Smooth muscle cell (in vitro differentiated cells): Measurements from ENCODE around the gene NEUROD2. TPM values are rescaled to one million over a fixed set of nuclear protein-coding genes. Genes with fewer than 3 reads are reported as not detected.

Experiments used
- DNase-seq: peaks from one replicate; lab custom pipeline; 2025; ENCODE audit not compliant: unreplicated experiment; lab: John Stamatoyannopoulos, UW
- H2AFZ ChIP-seq: fragments of 200-600 bp; sonication (generic); 2 replicates; pipeline ENCODE4 v1.6.0; 2016; ENCODE audit warnings: antibody characterized with exemption, low read depth, mild to moderate bottlenecking
- H3F3A ChIP-seq: fragments of 200-600 bp; sonication (generic); 2 replicates; pipeline ENCODE4 v1.6.0; 2017; ENCODE audit warnings: antibody characterized with exemption, low read depth
- H3K27ac ChIP-seq: fragments of 200-600 bp; sonication (generic); 2 replicates; pipeline ENCODE4 v1.5.1; 2016; ENCODE audit warnings: low read depth, mild to moderate bottlenecking
- H3K27me3 ChIP-seq: fragments of 200-600 bp; sonication (generic); 2 replicates; pipeline ENCODE4 v1.6.1; 2016; ENCODE audit warnings: low read depth, mild to moderate bottlenecking
- H3K36me3 ChIP-seq: fragments of 200-600 bp; sonication (generic); 2 replicates; pipeline ENCODE4 v1.5.1; 2016; ENCODE audit warnings: low read depth
- H3K4me1 ChIP-seq: fragments of 200-600 bp; sonication (generic); 2 replicates; pipeline ENCODE4 v1.5.1; 2016; ENCODE audit warnings: low read depth
- H3K4me2 ChIP-seq: fragments of 200-600 bp; sonication (generic); 2 replicates; pipeline ENCODE4 v1.6.0; 2016; ENCODE audit warnings: mild to moderate bottlenecking
- H3K4me3 ChIP-seq: fragments of 200-600 bp; sonication (generic); 2 replicates; pipeline ENCODE4 v1.5.1; 2016; ENCODE audit warnings: mild to moderate bottlenecking
- H3K79me2 ChIP-seq: fragments of 200-600 bp; sonication (generic); 2 replicates; pipeline ENCODE4 v1.6.0; 2016; ENCODE audit warnings: low read depth, mild to moderate bottlenecking
- H3K9ac ChIP-seq: fragments of 200-600 bp; sonication (generic); 2 replicates; pipeline ENCODE4 v1.6.0; 2016; ENCODE audit warnings: low read depth
- H3K9me3 ChIP-seq: fragments of 200-600 bp; sonication (generic); replicated peaks from 2 replicates; pipeline ENCODE4 v1.5.1; 2016; ENCODE audit warnings: low read depth
- H4K20me1 ChIP-seq: fragments of 200-600 bp; sonication (generic); 2 replicates; pipeline ENCODE4 v1.6.0; 2016; ENCODE audit warnings: low read depth
- CTCF ChIP-seq: fragments of 200-600 bp; sonication (generic); IDR thresholded peaks from 2 replicates; pipeline ENCODE4 v1.5.1; 2017; ENCODE audit warnings: borderline replicate concordance, mild to moderate bottlenecking, antibody characterized with exemption; ENCODE audit not compliant: insufficient read depth, poor library complexity, severe bottlenecking
- WGBS: methylation state at CpG from one replicate; pipeline ENCODE4 v1.1.7; 2016; ENCODE audit warnings: low lambda C conversion rate; 5-methylcytosine and 5-hydroxymethylcytosine counted together
- polyA plus RNA-seq: library from polyadenylated mRNA; unstranded; fragments of >200 nt; fragmentation: Nextera tagmentation; extraction: Ambion mirVana; gene quantifications from 2 replicates; pipeline ENCODE4 v1.2.1, GENCODE V29; 2016
- total RNA-seq: library from RNA; depleted of rRNA; stranded (reverse); fragments of >200 nt; gene quantifications from 2 replicates; pipeline ENCODE4 v1.2.3, GENCODE V29; 2014

NEUROD2 gene
- total and polyA plus RNA-seq, 2 experiments from 2014 or later: 0.19 TPM; not detected in 1

GRCh38 chr17:39582658-39583057 is 25.1 kb downstream of the NEUROD2 start:
- Histone ChIP-seq H4K20me1 (no peaks in the 10 kb centered on the region), H2AFZ (no peak overlapping the region), H3K9me3 (no peaks in the 10 kb centered on the region), H3F3A (no peaks in the 10 kb centered on the region), H3K36me3 (no peaks in the 10 kb centered on the region), H3K79me2 (no peaks in the 10 kb centered on the region), H3K4me1 (peaks cover 12% of the 10 kb centered on the region), H3K4me3 (no peak overlapping the region), H3K4me2 (no peak overlapping the region), H3K9ac (no peak overlapping the region), H3K27me3 (peaks cover 28% of the 10 kb centered on the region), H3K27ac (no peak overlapping the region)
- DNase-seq: no peak
- WGBS: 94% methylated on average over 2 of the region's 2 CpGs
- TF ChIP-seq CTCF: no peak

- H3F3A ChIP-seq: no peaks in the 10 kb centered on the region
Observed at GRCh38 chr17:39581759-39582085, 26.0 kb downstream of the NEUROD2 start.

GRCh38 chr17:39581071-39581758 is 26.5 kb downstream of the NEUROD2 start:
- no peaks in the 10 kb centered on the region for H3K79me2 ChIP-seq
- peaks cover 27% of the 10 kb centered on the region for H3K27me3 ChIP-seq
- no peak for TF ChIP-seq CTCF
- H3K27ac ChIP-seq: no peak overlapping the region
- no peaks in the 10 kb centered on the region for H3F3A ChIP-seq
- H3K36me3 ChIP-seq: no peaks in the 10 kb centered on the region
- no peak overlapping the region for H3K4me2 ChIP-seq
- H3K4me3 ChIP-seq: no peak overlapping the region
- H3K9ac ChIP-seq: no peak overlapping the region
- no peaks in the 10 kb centered on the region for H3K9me3 ChIP-seq
- WGBS: 89% methylated on average over 20 of the region's 20 CpGs
- peaks cover 12% of the 10 kb centered on the region for H3K4me1 ChIP-seq
- no peaks in the 10 kb centered on the region for H4K20me1 ChIP-seq
- DNase-seq: no peak
- no peak overlapping the region for H2AFZ ChIP-seq

More at GRCh38 chr17:39581759-39582085, 26.0 kb downstream of the NEUROD2 start:
- peaks cover 23% of the 10 kb centered on the region for H3K27me3 ChIP-seq
- no peak overlapping the region for H3K4me3 ChIP-seq
- no peaks in the 10 kb centered on the region for H3K36me3 ChIP-seq
- H3K4me1 ChIP-seq: peaks cover 12% of the 10 kb centered on the region
- no peak overlapping the region for H3K27ac ChIP-seq
- no peaks in the 10 kb centered on the region for H3K9me3 ChIP-seq
- H3K4me2 ChIP-seq: no peak overlapping the region
- H3K9ac ChIP-seq: no peak overlapping the region
- TF ChIP-seq CTCF: no peak
- 91% methylated on average over 4 of the region's 4 CpGs for WGBS
- no peak for DNase-seq
- H4K20me1 ChIP-seq: no peaks in the 10 kb centered on the region
- H3K79me2 ChIP-seq: no peaks in the 10 kb centered on the region
- H2AFZ ChIP-seq: no peak overlapping the region

GRCh38 chr17:39580082-39580468 is 27.6 kb downstream of the NEUROD2 start:
- no peaks in the 10 kb centered on the region for H3K36me3 ChIP-seq
- peaks cover 12% of the 10 kb centered on the region for H3K4me1 ChIP-seq
- H3K4me3 ChIP-seq: no peak overlapping the region
- 85% methylated on average over 7 of the region's 7 CpGs for WGBS
- no peaks in the 10 kb centered on the region for H3K9me3 ChIP-seq
- peaks cover 29% of the 10 kb centered on the region for H3K27me3 ChIP-seq
- no peak overlapping the region for H3K9ac ChIP-seq
- H2AFZ ChIP-seq: no peak overlapping the region
- no peaks in the 10 kb centered on the region for H4K20me1 ChIP-seq
- no peak overlapping the region for H3K27ac ChIP-seq
- no peaks in the 10 kb centered on the region for H3K79me2 ChIP-seq
- DNase-seq: no peak
- no peak for TF ChIP-seq CTCF
- no peaks in the 10 kb centered on the region for H3F3A ChIP-seq
- no peak overlapping the region for H3K4me2 ChIP-seq
